Glutamatergic neuron (in vitro differentiated cells): ENCODE data around the gene RNF26. TPM values are rescaled to one million over a fixed set of nuclear protein-coding genes. Genes with fewer than 3 reads are reported as not detected.

Source experiments
- DNase-seq: peaks from one replicate; pipeline ENCODE4 v3.0.0; 2022
- H3K27ac Mint-ChIP-seq: one replicate; pipeline ENCODE4 v1.8.0; 2020; ENCODE audit warnings: mild to moderate bottlenecking, mixed read lengths, inconsistent platforms; ENCODE audit not compliant: unreplicated experiment
- H3K27me3 Mint-ChIP-seq: one replicate; pipeline ENCODE4 v1.8.0; 2020; ENCODE audit warnings: mild to moderate bottlenecking, moderate library complexity, mixed read lengths, inconsistent platforms; ENCODE audit not compliant: unreplicated experiment
- H3K36me3 Mint-ChIP-seq: one replicate; pipeline ENCODE4 v1.8.0; 2020; ENCODE audit warnings: mild to moderate bottlenecking, mixed read lengths, inconsistent platforms; ENCODE audit not compliant: unreplicated experiment
- H3K4me1 Mint-ChIP-seq: one replicate; pipeline ENCODE4 v1.8.0; 2020; ENCODE audit warnings: mild to moderate bottlenecking, low read depth, mixed read lengths, inconsistent platforms; ENCODE audit not compliant: unreplicated experiment
- H3K4me3 Mint-ChIP-seq: one replicate; pipeline ENCODE4 v1.8.0; 2020; ENCODE audit warnings: mild to moderate bottlenecking, mixed read lengths, inconsistent platforms; ENCODE audit not compliant: unreplicated experiment
- H3K9me3 Mint-ChIP-seq: one replicate; pipeline ENCODE4 v1.8.0; 2020; ENCODE audit warnings: mild to moderate bottlenecking, moderate library complexity, mixed read lengths, inconsistent platforms; ENCODE audit not compliant: unreplicated experiment
- CTCF ChIP-seq: fragments of 200-600 bp; sonication (generic); IDR thresholded peaks from one replicate; pipeline ENCODE4 v1.5.0; 2021; ENCODE audit not compliant: partially characterized antibody, unreplicated experiment
- total RNA-seq: library from RNA; stranded (reverse); fragmentation: NEBNext Ultra II Directional; extraction: Animal tissue kit (Norgen Biotek cat#: 25700); gene quantifications from one replicate; pipeline ENCODE4 v1.2.1, GENCODE V29; 2021; ENCODE audit not compliant: unreplicated experiment

The RNF26 gene
- total RNA-seq, 1 donor from 2014 or later = 20.6 TPM

- DNase-seq = no peak
- no peak overlapping the region for H3K27ac Mint-ChIP-seq
- H3K4me1 Mint-ChIP-seq = peaks cover 9% of the 10 kb centered on the region
- no peaks in the 10 kb centered on the region for H3K9me3 Mint-ChIP-seq
- no peak overlapping the region for H3K4me3 Mint-ChIP-seq
- peaks cover 2% of the 10 kb centered on the region for H3K27me3 Mint-ChIP-seq
- TF ChIP-seq CTCF = no peak
- H3K36me3 Mint-ChIP-seq = no peaks in the 10 kb centered on the region
These were observed 43.8 kb downstream of the RNF26 start for GRCh38 chr11:119377961-119378667.

GRCh38 chr11:119378851-119379465 is 44.6 kb downstream of the RNF26 start:
- Mint-ChIP-seq H3K4me3 (no peak overlapping the region), H3K4me1 (peaks cover 9% of the 10 kb centered on the region), H3K9me3 (no peaks in the 10 kb centered on the region), H3K36me3 (no peaks in the 10 kb centered on the region), H3K27ac (no peak overlapping the region), H3K27me3 (peaks cover 2% of the 10 kb centered on the region)
- DNase-seq = no peak
- TF ChIP-seq CTCF = no peak

GRCh38 chr11:119380160-119380826 is 46.0 kb downstream of the RNF26 start:
- Mint-ChIP-seq H3K4me3 (no peak overlapping the region), H3K27me3 (peaks cover 2% of the 10 kb centered on the region), H3K27ac (no peak overlapping the region), H3K4me1 (peaks cover 4% of the 10 kb centered on the region), H3K36me3 (no peaks in the 10 kb centered on the region), H3K9me3 (no peaks in the 10 kb centered on the region)
- TF ChIP-seq CTCF = no peak
- no peak for DNase-seq

GRCh38 chr11:119380827-119381180 is 46.5 kb downstream of the RNF26 start:
- Mint-ChIP-seq H3K4me1 (peaks cover 4% of the 10 kb centered on the region), H3K9me3 (no peaks in the 10 kb centered on the region), H3K4me3 (no peak overlapping the region), H3K27me3 (peaks cover 2% of the 10 kb centered on the region), H3K27ac (no peak overlapping the region), H3K36me3 (no peaks in the 10 kb centered on the region)
- TF ChIP-seq CTCF = no peak
- DNase-seq = no peak
